HCT116 (cell line): ENCODE data around the gene USPL1. TPM values are rescaled to one million over a fixed set of nuclear protein-coding genes. Genes with fewer than 3 reads are reported as not detected.

Experiments
- ATAC-seq: fragments of 200-7000 bp; cut with Tn5 transposase; 2 replicates; pipeline ENCODE4 v1.9.1; 2020; ENCODE audit warnings: mild to moderate bottlenecking, moderate library complexity
- BruUV-seq: library from RNA; stranded (reverse); fragments of 400-500 nt; replicated peaks from 2 replicates; lab custom pipeline; 2021; lab: Mats Ljungman, UMichigan
- CTCF ChIA-PET: fragments of 300-600 bp; sonication (Branson Sonifier 250); formaldehyde crosslinking; loops from one replicate; lab custom pipeline; 2021; ENCODE audit warnings: antibody characterized with exemption; lab: Charles Lee
- POLR2A ChIA-PET: fragments of 300-600, 350-600 bp; sonication (Branson Sonifier 250); formaldehyde crosslinking; loops from one replicate; lab custom pipeline; 2021; ENCODE audit warnings: antibody characterized with exemption; lab: Charles Lee
- RAD21 ChIA-PET, 2 experiments: fragments of 300-600 bp; sonication (Branson Sonifier 250); formaldehyde crosslinking; loops; one replicate each; lab custom pipeline; 2023; ENCODE audit warnings: low total read pairs in 2 of 2; ENCODE audit not compliant: uncharacterized antibody in 2 of 2, unreplicated experiment in 2 of 2, low non-redundant PET in 1 of 2; lab: Charles Lee
- DNase-seq: peaks from one replicate; pipeline ENCODE4 v3.0.0-alpha.2; 2010; ENCODE audit warnings: low read depth, low spot score
- H2AFZ ChIP-seq: fragments of 200-600 bp; shearing (Covaris generic), sonication (generic); 2 replicates; pipeline ENCODE4 v1.6.1; 2017; ENCODE audit warnings: low read depth, mixed run types, mixed read lengths, antibody characterized with exemption, low read length; ENCODE audit not compliant: poor library complexity, severe bottlenecking
- H3K27ac ChIP-seq: 2 replicates; pipeline ENCODE4 v1.5.1; 2012; ENCODE audit warnings: low read depth, low read length
- H3K27me3 ChIP-seq: fragments of 200-600 bp; sonication (generic); 2 replicates; pipeline ENCODE4 v1.6.1; 2016; ENCODE audit warnings: mixed run types, low read length, mixed read lengths; ENCODE audit not compliant: insufficient read depth
- H3K36me3 ChIP-seq, 2 experiments: fragments of 200-500 bp in 1 of 2; fragments of 200-600 bp in 1 of 2; sonication (Bioruptor generic) in 1 of 2; sonication (generic) in 1 of 2; 2 replicates each; pipeline versions ENCODE4 v1.5.1 to v1.6.1; 2014 to 2016; ENCODE audit warnings: low read length in 2 of 2, inconsistent platforms in 1 of 2, mixed read lengths in 1 of 2, mixed run types in 1 of 2; ENCODE audit not compliant: insufficient read depth in 2 of 2, control insufficient read depth in 1 of 2
- H3K4me1 ChIP-seq, 2 experiments: fragments of 200-600 bp in 1 of 2; sonication (generic) in 1 of 2; 2 replicates each; pipeline versions ENCODE4 v1.5.1 to v1.6.1; 2012 to 2017; ENCODE audit warnings: low read length in 2 of 2, inconsistent platforms in 1 of 2, mild to moderate bottlenecking in 1 of 2, mixed read lengths in 1 of 2, mixed run types in 1 of 2, moderate library complexity in 1 of 2; ENCODE audit not compliant: insufficient read depth in 2 of 2, control insufficient read depth in 1 of 2
- H3K4me2 ChIP-seq: fragments of 200-600 bp; sonication (generic); 2 replicates; pipeline ENCODE4 v1.6.1; 2017; ENCODE audit warnings: mixed run types, low read length, mixed read lengths
- H3K4me3 ChIP-seq, 2 experiments: fragments of 200-600 bp in 1 of 2; sonication (generic) in 1 of 2; replicated peaks in 1 of 2; 2 replicates each; pipeline ENCODE4 v1.5.1; 2011 to 2016; ENCODE audit warnings: low read length in 2 of 2, control low read depth in 1 of 2, low read depth in 1 of 2, mild to moderate bottlenecking in 1 of 2, mixed read lengths in 1 of 2, mixed run types in 1 of 2
- H3K79me2 ChIP-seq: fragments of 200-600 bp; sonication (generic); 2 replicates; pipeline ENCODE4 v1.6.1; 2017; ENCODE audit warnings: mild to moderate bottlenecking, mixed run types, low read length, moderate library complexity, mixed read lengths; ENCODE audit not compliant: insufficient read depth
- H3K9ac ChIP-seq: fragments of 200-600 bp; sonication (generic); 2 replicates; pipeline ENCODE4 v1.6.1; 2016; ENCODE audit warnings: low read length, mixed read lengths
- H3K9me2 ChIP-seq: fragments of 200-600 bp; sonication (generic), shearing (Covaris generic); 2 replicates; pipeline ENCODE4 v1.6.1; 2017; ENCODE audit warnings: mixed run types, mild to moderate bottlenecking, moderate library complexity; ENCODE audit not compliant: insufficient read depth
- H3K9me3 ChIP-seq, 2 experiments: fragments of 200-500 bp in 1 of 2; fragments of 200-600 bp in 1 of 2; sonication (Bioruptor generic) in 1 of 2; sonication (generic) in 1 of 2; 2 replicates each; pipeline ENCODE4 v1.6.1; 2014 to 2017; ENCODE audit warnings: low read length in 2 of 2, mixed read lengths in 2 of 2, inconsistent platforms in 1 of 2, low read depth in 1 of 2, mild to moderate bottlenecking in 1 of 2, mixed run types in 1 of 2, moderate library complexity in 1 of 2; ENCODE audit not compliant: control insufficient read depth in 1 of 2, insufficient read depth in 1 of 2
- H4K20me1 ChIP-seq: fragments of 200-600 bp; sonication (generic), shearing (Covaris generic); 2 replicates; pipeline ENCODE4 v1.6.1; 2017; ENCODE audit warnings: mixed run types, mild to moderate bottlenecking, moderate library complexity; ENCODE audit not compliant: insufficient read depth
- CEBPB ChIP-seq: IDR thresholded peaks from 2 replicates; pipeline ENCODE4 v1.6.1; 2012; ENCODE audit warnings: low read depth
- EGR1 ChIP-seq: IDR thresholded peaks from 2 replicates; pipeline ENCODE4 v1.6.1; 2012; ENCODE audit warnings: low read depth
- ELF1 ChIP-seq: IDR thresholded peaks from 2 replicates; pipeline ENCODE4 v1.6.1; 2012; ENCODE audit warnings: low read depth, borderline replicate concordance
- EZH2phosphoT487 ChIP-seq: fragments of 200-600 bp; IDR thresholded peaks from 2 replicates; pipeline ENCODE4 v1.6.1; 2018; ENCODE audit warnings: antibody characterized with exemption, borderline replicate concordance
- FOSL1 ChIP-seq: IDR thresholded peaks from 2 replicates; pipeline ENCODE4 v1.6.1; 2012; ENCODE audit warnings: low read depth
- JUND ChIP-seq: IDR thresholded peaks from 2 replicates; pipeline ENCODE4 v1.6.1; 2012
- POLR2A ChIP-seq: IDR thresholded peaks from 2 replicates; pipeline ENCODE4 v1.7.0; 2011; ENCODE audit warnings: borderline replicate concordance; ENCODE audit not compliant: insufficient read depth, insufficient read length; ENCODE audit errors: extremely low read depth
- RAD21 ChIP-seq: IDR thresholded peaks from 2 replicates; pipeline ENCODE4 v1.6.1; 2012; ENCODE audit warnings: low read depth, mild to moderate bottlenecking
- SIN3A ChIP-seq: IDR thresholded peaks from 2 replicates; pipeline ENCODE4 v1.6.1; 2012; ENCODE audit warnings: low read depth
- SP1 ChIP-seq: IDR thresholded peaks from 2 replicates; pipeline ENCODE4 v1.6.1; 2012; ENCODE audit warnings: low read depth
- SRF ChIP-seq: IDR thresholded peaks from 2 replicates; pipeline ENCODE4 v1.6.1; 2012; ENCODE audit warnings: low read depth
- TCF7L2 ChIP-seq: IDR thresholded peaks from 2 replicates; pipeline ENCODE4 v1.7.0; 2011; ENCODE audit warnings: borderline replicate concordance, inconsistent platforms; ENCODE audit not compliant: insufficient read depth, insufficient read length; ENCODE audit errors: extremely low read depth
- YY1 ChIP-seq: IDR thresholded peaks from 2 replicates; pipeline ENCODE4 v1.6.1; 2011; ENCODE audit warnings: low read length, low read depth, moderate library complexity, mild to moderate bottlenecking; ENCODE audit not compliant: insufficient replicate concordance; ENCODE audit errors: extremely low read depth
- ZFX ChIP-seq: fragments of 450-650 bp; IDR thresholded peaks from 2 replicates; pipeline ENCODE4 v1.6.1; 2017
- ZNF274 ChIP-seq: fragments of 200-500 bp; sonication (Bioruptor generic); IDR thresholded peaks from 2 replicates; pipeline ENCODE4 v1.6.1; 2014; ENCODE audit warnings: mild to moderate bottlenecking, low read depth, low read length, inconsistent platforms
- intact Hi-C: fragments of 100-400 bp; cut with micrococcal nuclease; formaldehyde crosslinking; loops from 2 replicates; pipeline ENCODE4 v1.10.0; 2022
- total RNA-seq: library from RNA; stranded (reverse); gene quantifications from one replicate; pipeline ENCODE4 v1.2.1, GENCODE V29; 2021; ENCODE audit not compliant: unreplicated experiment
- TF ChIP-seq, protein P1 (sequence below), 3 experiments: fragments of 200-600 bp in 1 of 3; sonication (generic) in 1 of 3; IDR thresholded peaks in 2 of 3; conservative IDR thresholded peaks in 1 of 3; 2 replicates each; pipeline ENCODE4 v1.5.1; 2012 to 2017; ENCODE audit warnings: low read depth in 2 of 3, low read length in 2 of 3, antibody characterized with exemption in 1 of 3, borderline replicate concordance in 1 of 3, control low read depth in 1 of 3, mild to moderate bottlenecking in 1 of 3, mixed read lengths in 1 of 3, mixed run types in 1 of 3, moderate library complexity in 1 of 3; ENCODE audit not compliant: insufficient read depth in 1 of 3
- TF ChIP-seq, protein P2 (sequence below): IDR thresholded peaks from 2 replicates; pipeline ENCODE4 v1.6.1; 2012

Gene USPL1
- total RNA-seq, 1 experiment from 2014 or later: 19.7 TPM

DNA sequence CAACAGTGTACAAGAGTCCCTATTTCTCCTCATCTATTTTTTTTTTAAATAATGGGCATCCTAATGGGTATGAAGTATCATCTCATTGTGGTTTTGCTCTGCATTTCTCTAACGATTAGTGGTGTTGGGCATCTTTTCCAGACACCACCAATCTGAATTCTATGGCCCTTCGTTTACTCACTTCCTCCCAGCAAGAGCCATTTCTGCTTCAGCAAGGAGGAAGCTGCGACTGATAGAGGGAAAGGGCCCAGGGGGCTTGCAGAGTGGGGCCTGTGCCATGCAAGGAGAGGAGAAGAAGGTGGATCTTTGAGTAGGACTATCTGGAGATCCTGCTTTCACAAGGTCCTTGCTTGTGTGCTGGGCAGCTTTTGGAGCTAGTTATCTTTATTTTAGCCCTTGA is 58.0 kb downstream of the USPL1 start:
- no peak for TF ChIP-seq EGR1
- no peak for TF ChIP-seq SRF
- no peak for TF ChIP-seq POLR2A
- TF ChIP-seq RAD21: no peak
- no peak for TF ChIP-seq YY1
- no peak for TF ChIP-seq SIN3A
- no peak for TF ChIP-seq ZFX
- TF ChIP-seq EZH2phosphoT487: no peak
- TF ChIP-seq CEBPB: no peak
- TF ChIP-seq ELF1: no peak
- H3K9ac ChIP-seq: no peak overlapping the region
- H4K20me1 ChIP-seq: no peaks in the 10 kb centered on the region
- H3K79me2 ChIP-seq: no peaks in the 10 kb centered on the region
- H3K27me3 ChIP-seq: no peaks in the 10 kb centered on the region
- H2AFZ ChIP-seq: no peak overlapping the region
- POLR2A ChIA-PET: no interaction called here
- BruUV-seq: no TSS peak
- no peaks in the 10 kb centered on the region for H3K9me3 ChIP-seq
- H3K4me1 ChIP-seq: peaks cover 0 to 15% of the 10 kb centered on the region in 2 experiments; a peak in 2 of 4 replicates
- H3K4me3 ChIP-seq: no peak overlapping the region
- H3K9me2 ChIP-seq: no peaks in the 10 kb centered on the region
- no peaks in the 10 kb centered on the region for H3K36me3 ChIP-seq
- H3K27ac ChIP-seq: no peak overlapping the region
- H3K4me2 ChIP-seq: no peak overlapping the region
- DNase-seq: no peak
- intact Hi-C loops: loop anchor here (2.0 to 10.0 kb wide), 3 partner anchors 127 to 541 kb away; no protein-coding TSS in a partner anchor
- CTCF ChIA-PET: interaction anchor here (0.9 to 1.6 kb wide), 2 partner anchors 116 to 190 kb away, joined by 3 read pairs; no protein-coding TSS in a partner anchor
- no peak for ATAC-seq
- RAD21 ChIA-PET: no interaction called here

DNA sequence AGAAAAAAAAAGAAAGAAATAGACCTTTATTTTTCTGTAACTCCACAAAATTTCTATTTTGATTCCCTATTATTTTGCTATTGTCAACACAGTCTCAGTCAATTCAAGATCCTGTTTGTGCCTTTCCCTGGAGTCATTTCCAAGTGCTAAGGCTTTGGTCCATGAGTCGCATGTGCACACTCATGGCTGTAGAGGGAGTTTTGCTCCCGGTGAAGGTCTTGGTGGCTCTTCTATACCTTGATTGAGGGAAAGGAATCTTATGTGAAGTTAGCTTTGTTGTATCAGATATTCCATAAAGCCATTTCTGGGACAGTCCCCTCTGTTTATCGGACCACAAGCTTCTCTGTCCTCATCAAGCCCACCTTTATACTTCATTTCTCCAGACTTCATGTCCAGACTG is 59.0 kb downstream of the USPL1 start:
- no peaks in the 10 kb centered on the region for H3K9me2 ChIP-seq
- H2AFZ ChIP-seq: no peak overlapping the region
- no peaks in the 10 kb centered on the region for H3K79me2 ChIP-seq
- H3K9ac ChIP-seq: no peak overlapping the region
- no TSS peak for BruUV-seq
- no peaks in the 10 kb centered on the region for H3K9me3 ChIP-seq
- no peaks in the 10 kb centered on the region for H4K20me1 ChIP-seq
- CTCF ChIA-PET: no interaction called here
- H3K27ac ChIP-seq: no peak overlapping the region
- no peak overlapping the region for H3K4me3 ChIP-seq
- POLR2A ChIA-PET: no interaction called here
- DNase-seq (no peak), ATAC-seq (no peak)
- no peak for TF ChIP-seq EZH2phosphoT487
- TF ChIP-seq POLR2A: no peak
- TF ChIP-seq CEBPB: no peak
- TF ChIP-seq, protein P1, sequence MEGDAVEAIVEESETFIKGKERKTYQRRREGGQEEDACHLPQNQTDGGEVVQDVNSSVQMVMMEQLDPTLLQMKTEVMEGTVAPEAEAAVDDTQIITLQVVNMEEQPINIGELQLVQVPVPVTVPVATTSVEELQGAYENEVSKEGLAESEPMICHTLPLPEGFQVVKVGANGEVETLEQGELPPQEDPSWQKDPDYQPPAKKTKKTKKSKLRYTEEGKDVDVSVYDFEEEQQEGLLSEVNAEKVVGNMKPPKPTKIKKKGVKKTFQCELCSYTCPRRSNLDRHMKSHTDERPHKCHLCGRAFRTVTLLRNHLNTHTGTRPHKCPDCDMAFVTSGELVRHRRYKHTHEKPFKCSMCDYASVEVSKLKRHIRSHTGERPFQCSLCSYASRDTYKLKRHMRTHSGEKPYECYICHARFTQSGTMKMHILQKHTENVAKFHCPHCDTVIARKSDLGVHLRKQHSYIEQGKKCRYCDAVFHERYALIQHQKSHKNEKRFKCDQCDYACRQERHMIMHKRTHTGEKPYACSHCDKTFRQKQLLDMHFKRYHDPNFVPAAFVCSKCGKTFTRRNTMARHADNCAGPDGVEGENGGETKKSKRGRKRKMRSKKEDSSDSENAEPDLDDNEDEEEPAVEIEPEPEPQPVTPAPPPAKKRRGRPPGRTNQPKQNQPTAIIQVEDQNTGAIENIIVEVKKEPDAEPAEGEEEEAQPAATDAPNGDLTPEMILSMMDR (IDR thresholded peaks at IDR 0.05 in 2 of 3, conservative IDR thresholded peaks at IDR 0.05 in 1 of 3; ENCODE audit: borderline replicate concordance in 1 of 3, insufficient read depth in 1 of 3, low read depth in 2 of 3, low read length in 2 of 3): peak; percentile 10 to 48 (median 47); a peak in 4 of 6 replicates
- TF ChIP-seq, protein P2, sequence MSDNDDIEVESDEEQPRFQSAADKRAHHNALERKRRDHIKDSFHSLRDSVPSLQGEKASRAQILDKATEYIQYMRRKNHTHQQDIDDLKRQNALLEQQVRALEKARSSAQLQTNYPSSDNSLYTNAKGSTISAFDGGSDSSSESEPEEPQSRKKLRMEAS: no peak
- TF ChIP-seq ZNF274: no peak
- TF ChIP-seq FOSL1: no peak
- TF ChIP-seq TCF7L2: no peak
- TF ChIP-seq SP1: no peak
- no peak for TF ChIP-seq JUND
- TF ChIP-seq ZFX: no peak
- TF ChIP-seq RAD21: peak; percentile 52
- intact Hi-C loops: loop anchor here (2.0 to 10.0 kb wide), 3 partner anchors 126 to 542 kb away; no protein-coding TSS in a partner anchor
- no peaks in the 10 kb centered on the region for H3K36me3 ChIP-seq
- peaks cover 0 to 15% of the 10 kb centered on the region in 2 experiments; a peak in 2 of 4 replicates for H3K4me1 ChIP-seq
- H3K4me2 ChIP-seq: no peak overlapping the region
- H3K27me3 ChIP-seq: no peaks in the 10 kb centered on the region
- RAD21 ChIA-PET: no interaction called here
